Testis (tissue), 3 donors: ENCODE measurements around the gene CD300H. TPM values are rescaled to one million over a fixed set of nuclear protein-coding genes. Genes with fewer than 3 reads are reported as not detected.

Experiments
- DNase-seq: peaks from one replicate; pipeline ENCODE4 v3.0.0-alpha.2; 2019
- H3K27ac ChIP-seq, 2 donors: fragments of 200-600 bp; sonication (generic); one replicate each; pipeline ENCODE4 v1.5.1; 2019
- H3K27me3 ChIP-seq: fragments of 200-600 bp; sonication (generic); one replicate; pipeline ENCODE4 v1.5.1; 2019
- H3K36me3 ChIP-seq: fragments of 200-600 bp; sonication (generic); one replicate; pipeline ENCODE4 v1.5.1; 2017; ENCODE audit warnings: low read depth; ENCODE audit errors: missing control alignments
- H3K4me1 ChIP-seq: fragments of 200-600 bp; sonication (generic); one replicate; pipeline ENCODE4 v1.5.1; 2019
- H3K4me3 ChIP-seq, 2 donors: fragments of 200-600 bp; sonication (generic); one replicate each; pipeline ENCODE4 v1.5.1; 2017 to 2019
- H3K9me3 ChIP-seq: fragments of 200-600 bp; sonication (generic); one replicate; pipeline ENCODE4 v1.5.1; 2017
- CTCF ChIP-seq, 3 experiments: fragments of 450-650 bp in 2 of 3; fragments of 200-600 bp in 1 of 3; sonication (generic) in 1 of 3; IDR thresholded peaks; one replicate each; pipeline ENCODE4 v1.5.1; 2016 to 2019; ENCODE audit warnings: antibody characterized with exemption in 3 of 3, mild to moderate bottlenecking in 2 of 3, moderate library complexity in 1 of 3
- POLR2A ChIP-seq: fragments of 450-650 bp; IDR thresholded peaks from one replicate; pipeline ENCODE4 v1.6.1; 2017; ENCODE audit warnings: antibody characterized with exemption, mild to moderate bottlenecking, moderate library complexity
- WGBS, 2 donors: methylation state at CpG; one replicate each; pipeline ENCODE4 v1.1.5; 2018; 5-methylcytosine and 5-hydroxymethylcytosine counted together
- intact Hi-C: fragments of 100-400 bp; cut with DNase I; formaldehyde crosslinking; loops from one replicate; pipeline ENCODE4 v1.15.1; 2023; ENCODE audit warnings: low total_unique reads
- polyA plus RNA-seq: library from polyadenylated mRNA; stranded (reverse); fragments of 350-450 nt; fragmentation: Illumina TruSeq; extraction: RNeasy Lipid Tissue Mini Kit (QIAGEN cat#74804); gene quantifications from one replicate; pipeline ENCODE4 v1.2.3, GENCODE V29; 2014; ENCODE audit warnings: low read depth, low replicate concordance; ENCODE audit not compliant: insufficient read depth
- total RNA-seq, 2 donors: library from RNA; depleted of rRNA; stranded (reverse); fragments of >200 nt; gene quantifications; one replicate each; pipeline ENCODE4 v1.2.3, GENCODE V29; 2016

Gene CD300H
- total and polyA plus RNA-seq, 3 donors from 2014 or later = not detected

- Histone ChIP-seq H3K27me3 (no peaks in the 10 kb centered on the region), H3K36me3 (no peaks in the 10 kb centered on the region), H3K27ac (no peak overlapping the region), H3K4me1 (no peaks in the 10 kb centered on the region), H3K9me3 (no peaks in the 10 kb centered on the region), H3K4me3 (no peak overlapping the region)
- WGBS, 2 donors = 68 to 84% methylated on average over 1 of the region's 1 CpG
- intact Hi-C loops = no loop called here
- DNase-seq = no peak
- no peak for TF ChIP-seq POLR2A
- TF ChIP-seq CTCF (IDR thresholded peaks at IDR 0.05) = no peak
Measured at GRCh38 chr17:74591503-74591902, 24.2 kb upstream of the CD300H start.

GRCh38 chr17:74585711-74586110, 18.4 kb upstream of the CD300H start:
- Histone ChIP-seq H3K4me3 (no peak overlapping the region), H3K27me3 (no peaks in the 10 kb centered on the region), H3K36me3 (no peaks in the 10 kb centered on the region), H3K9me3 (no peaks in the 10 kb centered on the region), H3K27ac (no peak overlapping the region), H3K4me1 (no peaks in the 10 kb centered on the region)
- DNase-seq = no peak
- intact Hi-C loops = no loop called here
- TF ChIP-seq CTCF (IDR thresholded peaks at IDR 0.05) = no peak
- TF ChIP-seq POLR2A = no peak
- WGBS, 2 donors = 81 to 89% methylated on average over 5 of the region's 5 CpGs

GRCh38 chr17:74584292-74585060, 17.2 kb upstream of the CD300H start:
- 81 to 86% methylated on average over 14 of the region's 14 CpGs for WGBS, 2 donors
- no peak overlapping the region for H3K4me3 ChIP-seq
- TF ChIP-seq CTCF (IDR thresholded peaks at IDR 0.05) = no peak
- no peak for TF ChIP-seq POLR2A
- H3K27me3 ChIP-seq = no peaks in the 10 kb centered on the region
- no peaks in the 10 kb centered on the region for H3K9me3 ChIP-seq
- no peak for DNase-seq
- H3K36me3 ChIP-seq = no peaks in the 10 kb centered on the region
- intact Hi-C loops = no loop called here
- H3K4me1 ChIP-seq = no peaks in the 10 kb centered on the region
- H3K27ac ChIP-seq = no peak overlapping the region

- H3K27me3 ChIP-seq = no peaks in the 10 kb centered on the region
Measured at GRCh38 chr17:74582633-74583032, 15.3 kb upstream of the CD300H start.

More at GRCh38 chr17:74582633-74583032, 15.3 kb upstream of the CD300H start:
- intact Hi-C loops = no loop called here
- Histone ChIP-seq H3K36me3 (no peaks in the 10 kb centered on the region), H3K9me3 (no peaks in the 10 kb centered on the region), H3K27ac (no peak overlapping the region), H3K4me3 (no peak overlapping the region), H3K4me1 (no peaks in the 10 kb centered on the region)
- TF ChIP-seq CTCF (IDR thresholded peaks at IDR 0.05) (no peak), POLR2A (no peak)
- WGBS, 2 donors = 82 to 90% methylated on average over 10 of the region's 10 CpGs
- no peak for DNase-seq
